Fibroblast of lung (primary cell): ENCODE results near the gene KIF21B.

Source experiments
- CTCF ChIP-seq, 2 donors: IDR thresholded peaks in 1 of 2; conservative IDR thresholded peaks in 1 of 2; 1 replicate in 1 of 2; 2 replicates in 1 of 2; pipeline ENCODE4 v1.5.1; 2011 to 2012; ENCODE audit warnings: low read length in 2 of 2, control low read depth in 1 of 2, inconsistent platforms in 1 of 2, low read depth in 1 of 2, mild to moderate bottlenecking in 1 of 2
- EZH2 ChIP-seq: IDR thresholded peaks from 2 replicates; pipeline ENCODE4 v1.5.1; 2012; ENCODE audit warnings: low read length, control low read depth, mild to moderate bottlenecking; ENCODE audit errors: missing control alignments

GRCh38 chr1:200976634-200977033, 46.9 kb downstream of the KIF21B start:
- TF ChIP-seq EZH2 (no peak), CTCF (conservative IDR thresholded peaks at IDR 0.05 in 1 of 2, IDR thresholded peaks at IDR 0.05 in 1 of 2; ENCODE audit: low read depth in 1 of 2, low read length in 2 of 2) (no peak)
